GM12865 (cell line): ENCODE measurements around the gene CDK9.

Source experiments
- DNase-seq: peaks from one replicate; pipeline ENCODE4 v3.0.0; 2010; ENCODE audit warnings: low read depth
- H3K4me3 ChIP-seq: 2 replicates; pipeline ENCODE4 v1.5.1; 2011; ENCODE audit warnings: mild to moderate bottlenecking, low read depth, low read length, control low read depth
- CTCF ChIP-seq: IDR thresholded peaks from 2 replicates; pipeline ENCODE4 v1.5.1; 2011; ENCODE audit warnings: low read length, control low read depth, low read depth, inconsistent platforms; ENCODE audit not compliant: insufficient read depth; ENCODE audit errors: missing control alignments

The CDK9 gene

GRCh38 chr9:127801955-127802575 is 16.2 kb downstream of the CDK9 start:
- H3K4me3 ChIP-seq, result peak overlapping the region; percentile 62
- peak; percentile 22 for TF ChIP-seq CTCF
- DNase-seq, result no peak

GRCh38 chr9:127802576-127803443 is 17.0 kb downstream of the CDK9 start, which contains the start of gene FPGS:
Gene FPGS (plus strand): TSS chr9:127802882. CDS start chr9:127802925, 43 bp downstream.
- no peak for TF ChIP-seq CTCF
- peak; percentile 92 for DNase-seq
- H3K4me3 ChIP-seq, result peak within 1 kb of the TSS; percentile 97

GRCh38 chr9:127803507-127804352 is 17.9 kb downstream of the CDK9 start:
- no peak for TF ChIP-seq CTCF
- peak overlapping the region; percentile 97 for H3K4me3 ChIP-seq
- no peak for DNase-seq

- TF ChIP-seq CTCF, result peak; percentile 48
- DNase-seq, result peak; percentile 57
- H3K4me3 ChIP-seq, result no peak overlapping the region
Observed at GRCh38 chr9:127805620-127806019, 19.8 kb downstream of the CDK9 start.

- no peak for DNase-seq
- H3K4me3 ChIP-seq, result no peak overlapping the region
- TF ChIP-seq CTCF, result no peak
Observed at GRCh38 chr9:127806871-127807270, 21.0 kb downstream of the CDK9 start.

- TF ChIP-seq CTCF, result no peak
- no peak for DNase-seq
- H3K4me3 ChIP-seq, result no peak overlapping the region
Observed at GRCh38 chr9:127808347-127809001, 22.6 kb downstream of the CDK9 start.
